ENCODE data around the gene CHPF2. TPM values are rescaled to one million over a fixed set of nuclear protein-coding genes. Genes with fewer than 3 reads are reported as not detected.

The CHPF2 gene
- total and polyA plus RNA-seq, 11 donors: 11.4 to 31.9 (median 18.3) TPM

DNA sequence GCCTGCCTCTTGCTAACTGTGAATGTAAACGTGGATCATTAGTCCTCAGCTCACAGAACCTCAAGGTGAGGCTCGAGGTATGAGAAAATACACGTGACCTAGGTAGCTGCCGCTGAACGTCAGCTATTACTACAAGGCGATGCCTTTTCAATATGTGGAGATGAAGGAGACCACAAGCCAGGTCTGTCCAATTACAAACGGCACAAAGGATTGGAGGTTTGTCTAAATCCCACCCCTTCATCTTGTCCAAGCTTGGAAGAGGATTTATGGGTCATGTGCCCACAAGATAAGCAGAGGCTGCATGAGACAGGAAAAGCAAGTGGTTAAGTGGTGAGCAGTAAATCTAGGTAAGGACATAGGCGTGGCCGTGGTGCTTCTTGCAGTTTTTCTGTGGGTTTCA is 25.4 kb upstream of the CHPF2 start:
- H3K9me3 ChIP-seq: no peaks in the 10 kb centered on the region
- H3K27ac ChIP-seq: no peak overlapping the region
- H3K36me3 ChIP-seq: peaks cover 0 to 2% (median 0%) of the 10 kb centered on the region in 9 donors
- DNase-seq (no peak), ATAC-seq (no peak)
- intact Hi-C loops (cut with DNase I): no loop called here
- 62 to 73% (median 66%) methylated on average over 9 of the region's 9 CpGs for WGBS, 4 donors
- H3K27me3 ChIP-seq: peaks cover 0 to 25% (median 5%) of the 10 kb centered on the region in 9 donors
- H3K4me1 ChIP-seq: no peaks in the 10 kb centered on the region
- TF ChIP-seq POLR2A (IDR thresholded peaks at IDR 0.05): no peak
- TF ChIP-seq, protein P1, sequence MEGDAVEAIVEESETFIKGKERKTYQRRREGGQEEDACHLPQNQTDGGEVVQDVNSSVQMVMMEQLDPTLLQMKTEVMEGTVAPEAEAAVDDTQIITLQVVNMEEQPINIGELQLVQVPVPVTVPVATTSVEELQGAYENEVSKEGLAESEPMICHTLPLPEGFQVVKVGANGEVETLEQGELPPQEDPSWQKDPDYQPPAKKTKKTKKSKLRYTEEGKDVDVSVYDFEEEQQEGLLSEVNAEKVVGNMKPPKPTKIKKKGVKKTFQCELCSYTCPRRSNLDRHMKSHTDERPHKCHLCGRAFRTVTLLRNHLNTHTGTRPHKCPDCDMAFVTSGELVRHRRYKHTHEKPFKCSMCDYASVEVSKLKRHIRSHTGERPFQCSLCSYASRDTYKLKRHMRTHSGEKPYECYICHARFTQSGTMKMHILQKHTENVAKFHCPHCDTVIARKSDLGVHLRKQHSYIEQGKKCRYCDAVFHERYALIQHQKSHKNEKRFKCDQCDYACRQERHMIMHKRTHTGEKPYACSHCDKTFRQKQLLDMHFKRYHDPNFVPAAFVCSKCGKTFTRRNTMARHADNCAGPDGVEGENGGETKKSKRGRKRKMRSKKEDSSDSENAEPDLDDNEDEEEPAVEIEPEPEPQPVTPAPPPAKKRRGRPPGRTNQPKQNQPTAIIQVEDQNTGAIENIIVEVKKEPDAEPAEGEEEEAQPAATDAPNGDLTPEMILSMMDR (IDR thresholded peaks at IDR 0.05): no peak
- H3K4me3 ChIP-seq: no peak overlapping the region

DNA sequence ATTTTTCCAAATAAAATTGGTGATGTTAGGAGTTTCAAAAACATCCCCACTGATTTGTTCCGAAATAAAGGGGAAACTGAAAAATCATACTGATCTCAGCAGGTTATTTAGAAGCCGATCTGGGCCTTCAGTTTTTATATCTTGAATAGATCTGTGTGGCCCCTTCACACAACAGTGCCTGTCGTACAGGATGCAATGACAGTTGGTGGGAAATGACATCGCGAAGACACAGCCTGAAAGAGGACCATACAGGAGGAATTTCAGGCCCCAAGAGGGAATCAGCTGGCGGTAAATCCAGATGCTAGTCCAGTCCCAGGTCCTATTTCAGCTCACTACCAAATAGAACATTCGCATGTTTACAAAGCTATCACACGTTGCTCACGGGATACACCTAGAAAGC is 25.0 kb upstream of the CHPF2 start:
- DNase-seq (no peak), ATAC-seq (no peak)
- Histone ChIP-seq H3K27ac (no peak overlapping the region), H3K4me1 (no peaks in the 10 kb centered on the region), H3K4me3 (no peak overlapping the region), H3K27me3 (peaks cover 0 to 24% (median 5%) of the 10 kb centered on the region in 9 donors), H3K9me3 (no peaks in the 10 kb centered on the region), H3K36me3 (peaks cover 0 to 6% (median under 1%) of the 10 kb centered on the region in 9 donors)
- TF ChIP-seq, protein P1 (IDR thresholded peaks at IDR 0.05): no peak
- no peak for TF ChIP-seq POLR2A (IDR thresholded peaks at IDR 0.05)
- intact Hi-C loops (cut with DNase I): no loop called here
- WGBS, 4 donors: 60 to 74% (median 69%) methylated on average over 9 of the region's 9 CpGs

DNA sequence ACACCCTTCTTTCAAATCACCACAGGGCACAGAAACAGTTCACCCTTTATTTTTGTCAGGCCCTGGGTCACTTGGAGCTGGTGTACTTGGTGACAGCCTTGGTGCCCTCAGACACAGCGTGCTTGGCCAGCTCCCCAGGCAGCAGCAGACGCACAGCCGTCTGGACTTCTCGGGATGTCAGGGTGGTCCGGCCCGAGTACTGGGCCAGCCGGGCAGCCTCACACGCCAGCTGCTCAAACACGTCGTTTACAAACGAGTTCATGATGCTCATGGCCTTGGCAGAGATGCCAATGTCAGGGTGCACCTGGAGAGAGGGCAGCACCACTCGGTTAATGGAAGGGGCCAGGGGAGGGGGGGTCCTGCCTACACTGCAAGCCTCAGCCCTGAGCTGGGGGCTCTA is 24.5 kb upstream of the CHPF2 start:
- Histone ChIP-seq H3K27me3 (peaks cover 0 to 20% (median 5%) of the 10 kb centered on the region in 9 donors), H3K9me3 (no peaks in the 10 kb centered on the region), H3K4me1 (no peaks in the 10 kb centered on the region), H3K4me3 (no peak overlapping the region), H3K27ac (no peak overlapping the region), H3K36me3 (peaks cover 0 to 11% (median 6%) of the 10 kb centered on the region in 9 donors)
- WGBS, 4 donors: 80 to 93% (median 85%) methylated on average over 9 to 12 of the region's 12 CpGs
- DNase-seq (no peak), ATAC-seq (no peak)
- intact Hi-C loops (cut with DNase I): no loop called here
- TF ChIP-seq, protein P1 (IDR thresholded peaks at IDR 0.05): no peak
- TF ChIP-seq POLR2A (IDR thresholded peaks at IDR 0.05): no peak

DNA sequence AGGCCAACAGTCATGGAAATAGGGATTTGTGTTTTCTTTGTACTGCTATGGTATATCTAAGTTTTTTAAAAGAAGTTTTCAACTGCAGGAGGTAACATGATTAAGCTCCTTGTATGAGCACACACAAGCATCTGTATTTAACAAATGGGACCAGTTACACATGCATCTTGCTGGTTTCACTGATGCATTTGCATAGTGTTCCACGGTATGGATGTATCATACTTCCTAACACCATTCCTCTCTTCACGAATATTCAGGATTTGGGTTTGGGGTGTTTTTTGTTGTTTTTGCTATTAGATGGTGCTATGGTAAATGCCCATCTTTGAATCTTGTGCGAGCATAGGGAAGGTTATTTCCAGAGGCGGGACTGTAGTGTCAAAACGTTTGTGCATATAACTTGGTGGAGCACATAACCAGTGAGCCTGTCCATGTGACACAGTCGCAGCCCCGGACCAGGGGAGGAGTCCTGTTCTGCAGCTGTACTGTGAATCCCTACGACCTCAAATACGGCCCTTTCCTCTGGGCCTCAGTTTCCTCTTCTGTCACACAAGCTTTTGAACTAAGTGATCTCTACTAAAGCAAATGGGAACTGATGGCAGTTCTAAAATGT is 23.9 kb upstream of the CHPF2 start:
- DNase-seq (no peak), ATAC-seq (no peak)
- no peaks in the 10 kb centered on the region for H3K4me1 ChIP-seq
- H3K36me3 ChIP-seq: peaks cover 0 to 17% (median 11%) of the 10 kb centered on the region in 9 donors
- TF ChIP-seq, protein P1 (IDR thresholded peaks at IDR 0.05): no peak
- no peak for TF ChIP-seq POLR2A (IDR thresholded peaks at IDR 0.05)
- no peak overlapping the region for H3K4me3 ChIP-seq
- H3K9me3 ChIP-seq: no peaks in the 10 kb centered on the region
- H3K27me3 ChIP-seq: peaks cover 0 to 14% (median 5%) of the 10 kb centered on the region in 9 donors
- intact Hi-C loops (cut with DNase I): no loop called here
- no peak overlapping the region for H3K27ac ChIP-seq
- WGBS, 4 donors: 72 to 79% (median 74%) methylated on average over 9 of the region's 9 CpGs
